H1 (cell line): ENCODE data around the gene PAXX. TPM values are rescaled to one million over a fixed set of nuclear protein-coding genes. Genes with fewer than 3 reads are reported as not detected.

Experiments
- CEBPB ChIP-seq: IDR thresholded peaks from 2 replicates; pipeline ENCODE4 v1.6.1; 2012; ENCODE audit warnings: low read depth, low read length
- CHD1 ChIP-seq: IDR thresholded peaks from 2 replicates; pipeline ENCODE4 v1.6.1; 2012; ENCODE audit warnings: low read depth, low read length, improper control_type of control experiment
- CHD2 ChIP-seq: IDR thresholded peaks from 2 replicates; pipeline ENCODE4 v1.6.1; 2012; ENCODE audit warnings: low read length, improper control_type of control experiment
- EZH2 ChIP-seq: fragments of 200-600 bp; sonication (generic); IDR thresholded peaks from 2 replicates; pipeline ENCODE4 v1.7.1; 2012; ENCODE audit warnings: low read depth, mild to moderate bottlenecking, moderate library complexity, low read length, inconsistent platforms; ENCODE audit not compliant: severe bottlenecking
- HDAC6 ChIP-seq: IDR thresholded peaks from one replicate; pipeline ENCODE4 v1.7.1; 2012; ENCODE audit warnings: low read depth, mild to moderate bottlenecking, inconsistent platforms, low read length, moderate library complexity
- JUND ChIP-seq: IDR thresholded peaks from 2 replicates; pipeline ENCODE4 v1.6.1; 2011; ENCODE audit warnings: mild to moderate bottlenecking, improper control_type of control experiment, low read length
- KDM1A ChIP-seq: fragments of 200-600, 300-600 bp; sonication (generic); IDR thresholded peaks from 2 replicates; pipeline ENCODE4 v1.7.1; 2016; ENCODE audit warnings: mild to moderate bottlenecking, low read length, borderline replicate concordance
- KDM4A ChIP-seq: IDR thresholded peaks from one replicate; pipeline ENCODE4 v1.7.1; 2012; ENCODE audit warnings: low read depth, mild to moderate bottlenecking, moderate library complexity, low read length, inconsistent platforms; ENCODE audit not compliant: severe bottlenecking
- RAD21 ChIP-seq, 2 experiments: IDR thresholded peaks in 1 of 2; conservative IDR thresholded peaks in 1 of 2; 2 replicates each; pipeline ENCODE4 v1.6.1; 2011; ENCODE audit warnings: low read depth in 2 of 2, low read length in 2 of 2, improper control_type of control experiment in 1 of 2, inconsistent platforms in 1 of 2, mild to moderate bottlenecking in 1 of 2, moderate library complexity in 1 of 2
- SP4 ChIP-seq: IDR thresholded peaks from 2 replicates; pipeline ENCODE4 v1.6.1; 2012; ENCODE audit warnings: low read length, inconsistent platforms
- polyA plus RNA-seq, 7 experiments: library from polyadenylated mRNA; depleted of rRNA in 3 of 7; stranded (reverse) in 5 of 7; unstranded in 2 of 7; fragments of >200 nt in 5 of 7; fragments of 200-250 nt in 2 of 7; gene quantifications; 1 replicate in 5 of 7; 2 replicates in 1 of 7; 4 replicates in 1 of 7; pipeline versions ENCODE4 v1.2.1 to v1.2.3, GENCODE V29; 2011 to 2013; ENCODE audit warnings: missing spikeins in 2 of 7, mixed read lengths in 2 of 7
- total RNA-seq: library from RNA; stranded (reverse); fragmentation: NEBNext Ultra II Directional; extraction: Animal tissue kit (Norgen Biotek cat#: 25700); gene quantifications from 2 replicates; pipeline ENCODE4 v1.2.1, GENCODE V29; 2021
- TF ChIP-seq, protein P1 (sequence below): fragments of 300-600 bp; sonication (generic); IDR thresholded peaks from 2 replicates; pipeline ENCODE4 v1.7.1; 2012; ENCODE audit warnings: low read length, moderate library complexity, mild to moderate bottlenecking, inconsistent platforms; ENCODE audit not compliant: insufficient replicate concordance

Gene PAXX
- total and polyA plus RNA-seq, 2 of the 8 experiments (the other 6 are each of a cell fraction or from before 2014, with no cell fraction given) = 43.4 to 45.9 TPM

DNA sequence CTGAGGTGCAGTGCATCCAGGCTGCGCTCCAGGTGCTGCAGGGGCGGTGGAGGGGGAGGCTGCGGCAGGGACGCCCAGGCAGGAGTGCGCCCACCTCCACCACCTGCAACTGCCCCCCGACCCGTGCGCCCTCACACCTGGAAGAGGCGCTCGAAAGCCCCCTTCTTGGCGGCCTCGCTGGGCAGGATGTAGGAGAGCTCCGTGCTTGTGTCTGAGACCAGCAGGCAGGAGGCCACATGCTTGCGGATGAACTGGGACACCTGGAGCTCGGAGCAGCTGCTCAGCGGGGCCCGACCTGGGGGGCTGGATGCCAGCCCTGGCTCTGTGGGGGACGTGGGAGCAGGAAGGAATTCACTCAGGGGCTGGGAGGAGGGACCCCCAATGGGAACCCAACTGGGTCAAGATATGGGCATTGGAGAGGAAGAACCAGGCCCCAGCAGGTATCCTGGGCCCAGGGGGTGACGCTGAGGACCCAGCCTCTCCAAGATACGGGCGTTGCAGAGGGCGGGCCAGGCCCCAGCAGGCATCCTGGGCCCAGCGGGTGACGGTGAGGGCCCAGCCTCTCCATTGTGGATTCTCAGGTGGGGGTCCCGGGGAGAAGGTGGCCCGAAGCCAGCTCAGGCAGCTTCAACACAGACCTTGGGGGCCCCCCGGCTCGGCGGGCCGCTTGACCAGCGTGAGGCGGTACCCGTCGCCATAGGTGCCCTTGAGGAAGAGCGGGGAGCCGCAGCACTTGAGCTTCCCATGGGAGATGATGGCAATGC is 22.7 kb downstream of the PAXX start (continued):
- TF ChIP-seq, protein P1, sequence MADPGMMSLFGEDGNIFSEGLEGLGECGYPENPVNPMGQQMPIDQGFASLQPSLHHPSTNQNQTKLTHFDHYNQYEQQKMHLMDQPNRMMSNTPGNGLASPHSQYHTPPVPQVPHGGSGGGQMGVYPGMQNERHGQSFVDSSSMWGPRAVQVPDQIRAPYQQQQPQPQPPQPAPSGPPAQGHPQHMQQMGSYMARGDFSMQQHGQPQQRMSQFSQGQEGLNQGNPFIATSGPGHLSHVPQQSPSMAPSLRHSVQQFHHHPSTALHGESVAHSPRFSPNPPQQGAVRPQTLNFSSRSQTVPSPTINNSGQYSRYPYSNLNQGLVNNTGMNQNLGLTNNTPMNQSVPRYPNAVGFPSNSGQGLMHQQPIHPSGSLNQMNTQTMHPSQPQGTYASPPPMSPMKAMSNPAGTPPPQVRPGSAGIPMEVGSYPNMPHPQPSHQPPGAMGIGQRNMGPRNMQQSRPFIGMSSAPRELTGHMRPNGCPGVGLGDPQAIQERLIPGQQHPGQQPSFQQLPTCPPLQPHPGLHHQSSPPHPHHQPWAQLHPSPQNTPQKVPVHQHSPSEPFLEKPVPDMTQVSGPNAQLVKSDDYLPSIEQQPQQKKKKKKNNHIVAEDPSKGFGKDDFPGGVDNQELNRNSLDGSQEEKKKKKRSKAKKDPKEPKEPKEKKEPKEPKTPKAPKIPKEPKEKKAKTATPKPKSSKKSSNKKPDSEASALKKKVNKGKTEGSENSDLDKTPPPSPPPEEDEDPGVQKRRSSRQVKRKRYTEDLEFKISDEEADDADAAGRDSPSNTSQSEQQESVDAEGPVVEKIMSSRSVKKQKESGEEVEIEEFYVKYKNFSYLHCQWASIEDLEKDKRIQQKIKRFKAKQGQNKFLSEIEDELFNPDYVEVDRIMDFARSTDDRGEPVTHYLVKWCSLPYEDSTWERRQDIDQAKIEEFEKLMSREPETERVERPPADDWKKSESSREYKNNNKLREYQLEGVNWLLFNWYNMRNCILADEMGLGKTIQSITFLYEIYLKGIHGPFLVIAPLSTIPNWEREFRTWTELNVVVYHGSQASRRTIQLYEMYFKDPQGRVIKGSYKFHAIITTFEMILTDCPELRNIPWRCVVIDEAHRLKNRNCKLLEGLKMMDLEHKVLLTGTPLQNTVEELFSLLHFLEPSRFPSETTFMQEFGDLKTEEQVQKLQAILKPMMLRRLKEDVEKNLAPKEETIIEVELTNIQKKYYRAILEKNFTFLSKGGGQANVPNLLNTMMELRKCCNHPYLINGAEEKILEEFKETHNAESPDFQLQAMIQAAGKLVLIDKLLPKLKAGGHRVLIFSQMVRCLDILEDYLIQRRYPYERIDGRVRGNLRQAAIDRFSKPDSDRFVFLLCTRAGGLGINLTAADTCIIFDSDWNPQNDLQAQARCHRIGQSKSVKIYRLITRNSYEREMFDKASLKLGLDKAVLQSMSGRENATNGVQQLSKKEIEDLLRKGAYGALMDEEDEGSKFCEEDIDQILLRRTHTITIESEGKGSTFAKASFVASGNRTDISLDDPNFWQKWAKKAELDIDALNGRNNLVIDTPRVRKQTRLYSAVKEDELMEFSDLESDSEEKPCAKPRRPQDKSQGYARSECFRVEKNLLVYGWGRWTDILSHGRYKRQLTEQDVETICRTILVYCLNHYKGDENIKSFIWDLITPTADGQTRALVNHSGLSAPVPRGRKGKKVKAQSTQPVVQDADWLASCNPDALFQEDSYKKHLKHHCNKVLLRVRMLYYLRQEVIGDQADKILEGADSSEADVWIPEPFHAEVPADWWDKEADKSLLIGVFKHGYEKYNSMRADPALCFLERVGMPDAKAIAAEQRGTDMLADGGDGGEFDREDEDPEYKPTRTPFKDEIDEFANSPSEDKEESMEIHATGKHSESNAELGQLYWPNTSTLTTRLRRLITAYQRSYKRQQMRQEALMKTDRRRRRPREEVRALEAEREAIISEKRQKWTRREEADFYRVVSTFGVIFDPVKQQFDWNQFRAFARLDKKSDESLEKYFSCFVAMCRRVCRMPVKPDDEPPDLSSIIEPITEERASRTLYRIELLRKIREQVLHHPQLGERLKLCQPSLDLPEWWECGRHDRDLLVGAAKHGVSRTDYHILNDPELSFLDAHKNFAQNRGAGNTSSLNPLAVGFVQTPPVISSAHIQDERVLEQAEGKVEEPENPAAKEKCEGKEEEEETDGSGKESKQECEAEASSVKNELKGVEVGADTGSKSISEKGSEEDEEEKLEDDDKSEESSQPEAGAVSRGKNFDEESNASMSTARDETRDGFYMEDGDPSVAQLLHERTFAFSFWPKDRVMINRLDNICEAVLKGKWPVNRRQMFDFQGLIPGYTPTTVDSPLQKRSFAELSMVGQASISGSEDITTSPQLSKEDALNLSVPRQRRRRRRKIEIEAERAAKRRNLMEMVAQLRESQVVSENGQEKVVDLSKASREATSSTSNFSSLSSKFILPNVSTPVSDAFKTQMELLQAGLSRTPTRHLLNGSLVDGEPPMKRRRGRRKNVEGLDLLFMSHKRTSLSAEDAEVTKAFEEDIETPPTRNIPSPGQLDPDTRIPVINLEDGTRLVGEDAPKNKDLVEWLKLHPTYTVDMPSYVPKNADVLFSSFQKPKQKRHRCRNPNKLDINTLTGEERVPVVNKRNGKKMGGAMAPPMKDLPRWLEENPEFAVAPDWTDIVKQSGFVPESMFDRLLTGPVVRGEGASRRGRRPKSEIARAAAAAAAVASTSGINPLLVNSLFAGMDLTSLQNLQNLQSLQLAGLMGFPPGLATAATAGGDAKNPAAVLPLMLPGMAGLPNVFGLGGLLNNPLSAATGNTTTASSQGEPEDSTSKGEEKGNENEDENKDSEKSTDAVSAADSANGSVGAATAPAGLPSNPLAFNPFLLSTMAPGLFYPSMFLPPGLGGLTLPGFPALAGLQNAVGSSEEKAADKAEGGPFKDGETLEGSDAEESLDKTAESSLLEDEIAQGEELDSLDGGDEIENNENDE = no peak
- TF ChIP-seq JUND (no peak), CHD2 (no peak), RAD21 (IDR thresholded peaks at IDR 0.05 in 1 of 2, conservative IDR thresholded peaks at IDR 0.05 in 1 of 2; ENCODE audit: low read depth in 2 of 2, low read length in 2 of 2) (no peak), KDM4A (no peak), EZH2 (no peak), CEBPB (no peak), KDM1A (no peak), HDAC6 (no peak), CHD1 (no peak), SP4 (no peak)
